ENCODE results near the gene OR2AG2.

OR2AG2 gene

GRCh38 chr11:6738590-6738989 is 33.2 kb downstream of the OR2AG2 start:
- no peak for DNase-seq

DNA sequence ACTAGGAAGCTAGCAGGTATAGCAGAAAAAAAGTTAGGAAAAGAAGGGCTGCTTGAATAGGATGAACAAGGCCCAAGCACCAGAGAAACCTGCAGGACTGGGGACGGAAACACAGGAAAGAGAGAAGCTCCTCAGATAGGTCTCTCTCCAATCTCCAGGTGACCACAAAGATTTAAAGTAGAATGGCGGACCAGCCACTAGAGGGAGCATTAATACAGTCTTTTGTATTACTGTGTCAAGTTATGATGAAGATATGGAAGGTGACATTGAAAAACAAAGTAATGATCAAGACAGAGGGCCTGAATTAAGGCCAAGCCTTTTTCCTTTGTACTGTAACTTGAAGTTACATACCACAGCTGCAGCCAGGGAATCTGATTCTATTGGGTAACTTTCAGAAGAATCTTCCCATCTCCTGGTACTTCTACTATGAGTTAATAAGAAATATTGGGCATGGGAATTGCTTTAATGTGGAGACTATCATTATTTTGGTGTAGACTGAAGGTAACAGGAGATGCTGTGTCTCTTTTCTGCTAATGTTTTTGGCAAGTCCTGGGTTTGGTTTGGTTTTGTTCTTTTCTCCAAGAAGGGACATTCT is 33.8 kb downstream of the OR2AG2 start:
- DNase-seq = peak; percentile 26

DNA sequence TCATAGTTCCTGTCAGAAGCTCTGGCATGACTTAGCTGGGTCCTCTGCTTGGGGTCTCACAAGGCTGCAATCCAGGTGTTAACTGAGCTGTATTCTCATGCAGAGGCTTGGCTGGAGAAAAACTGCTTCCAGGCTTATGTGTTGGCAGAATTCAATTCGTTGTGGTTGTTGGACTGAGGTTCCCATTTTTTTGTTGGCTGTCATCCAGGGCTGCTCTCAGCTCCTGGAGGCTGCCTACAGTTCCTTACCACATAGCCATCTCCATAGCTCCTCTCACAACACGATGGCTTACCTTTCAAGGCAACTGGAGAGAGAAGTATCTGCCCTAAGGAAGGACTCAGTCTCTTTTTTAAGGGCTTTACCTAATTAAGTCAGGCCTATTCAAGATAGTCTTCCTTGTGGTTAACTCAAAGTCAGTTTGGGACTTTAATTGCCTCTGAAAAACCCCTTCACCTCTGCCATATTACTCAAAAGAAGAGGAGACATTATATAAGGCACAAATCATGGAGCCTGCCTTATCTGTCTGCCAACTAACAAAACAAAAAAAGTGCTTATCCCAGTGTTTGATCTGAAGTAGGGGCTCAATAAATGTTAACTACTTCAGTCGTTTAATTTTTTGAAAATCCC is 35.2 kb downstream of the OR2AG2 start:
- DNase-seq = no peak

- no peak for DNase-seq
These were observed 36.5 kb downstream of the OR2AG2 start for GRCh38 chr11:6735306-6735705.

DNA sequence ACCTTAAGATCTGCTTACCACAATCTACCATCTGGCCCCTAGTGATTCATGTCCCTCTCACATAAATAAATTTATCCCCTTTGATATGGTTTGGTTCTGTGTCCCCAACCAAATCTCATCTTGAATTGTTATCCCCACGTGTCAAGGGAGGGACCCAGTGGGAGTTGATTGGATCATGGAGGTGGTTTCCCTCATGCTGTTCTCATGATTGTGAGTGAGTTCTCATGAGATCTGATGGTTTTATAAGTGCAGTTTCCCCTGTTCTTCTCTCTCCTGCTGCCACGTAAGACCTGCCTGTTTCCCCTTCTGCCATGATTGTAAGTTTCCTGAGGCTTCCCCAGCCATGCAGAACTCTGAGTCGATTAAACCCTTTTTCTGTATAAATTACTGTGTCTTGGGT is 37.2 kb downstream of the OR2AG2 start:
- DNase-seq = no peak

DNA sequence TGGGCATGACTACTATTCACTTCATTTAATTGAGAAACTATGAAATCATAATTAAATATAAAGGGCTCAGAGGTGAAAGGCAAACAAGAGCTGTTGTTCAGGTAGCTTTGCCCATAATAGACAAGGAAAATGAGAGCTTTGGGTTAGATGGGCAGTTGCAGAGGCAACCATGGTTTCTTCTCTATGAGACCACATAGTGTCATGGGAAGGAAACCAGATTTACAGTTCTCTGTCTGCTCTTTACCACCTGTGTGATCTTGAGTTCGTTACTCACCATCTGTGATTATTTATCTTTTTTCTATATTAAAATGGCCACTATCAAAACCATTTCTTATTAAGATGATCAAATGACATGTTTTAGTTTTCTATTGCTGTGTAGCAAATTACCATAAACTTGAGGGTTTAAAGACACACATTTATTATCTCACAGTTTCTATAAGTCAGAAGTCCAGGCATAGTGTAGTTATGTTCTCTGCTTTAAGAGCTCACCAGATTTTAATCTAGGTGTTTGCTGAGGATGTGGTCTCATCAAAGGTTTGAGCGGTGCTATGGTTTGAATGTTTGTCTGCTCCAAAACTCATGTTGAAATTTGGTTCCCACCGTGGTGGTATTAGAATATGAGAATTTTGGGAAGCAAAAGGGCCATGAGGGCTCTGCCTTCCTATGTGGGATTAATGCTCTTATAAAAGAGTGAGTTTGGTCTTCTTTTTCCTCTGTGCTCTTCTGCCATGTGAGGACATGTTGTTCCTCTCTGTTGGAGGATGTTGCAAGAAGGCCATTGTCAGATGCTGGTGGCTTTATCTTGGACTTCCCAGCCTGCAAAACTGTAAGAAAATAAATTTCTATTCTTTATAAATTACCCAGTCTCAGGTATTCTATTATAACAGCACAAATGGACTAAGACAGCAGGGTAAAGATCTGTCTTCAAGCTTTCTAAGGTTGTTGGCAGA is 38.2 kb downstream of the OR2AG2 start:
- DNase-seq = no peak

- no peak for DNase-seq
These were observed 43.6 kb downstream of the OR2AG2 start for GRCh38 chr11:6727971-6728760.

- no peak for DNase-seq
These were observed 46.3 kb downstream of the OR2AG2 start for GRCh38 chr11:6725386-6725896.

GRCh38 chr11:6724013-6724412 is 47.8 kb downstream of the OR2AG2 start:
- no peak for DNase-seq

DNA sequence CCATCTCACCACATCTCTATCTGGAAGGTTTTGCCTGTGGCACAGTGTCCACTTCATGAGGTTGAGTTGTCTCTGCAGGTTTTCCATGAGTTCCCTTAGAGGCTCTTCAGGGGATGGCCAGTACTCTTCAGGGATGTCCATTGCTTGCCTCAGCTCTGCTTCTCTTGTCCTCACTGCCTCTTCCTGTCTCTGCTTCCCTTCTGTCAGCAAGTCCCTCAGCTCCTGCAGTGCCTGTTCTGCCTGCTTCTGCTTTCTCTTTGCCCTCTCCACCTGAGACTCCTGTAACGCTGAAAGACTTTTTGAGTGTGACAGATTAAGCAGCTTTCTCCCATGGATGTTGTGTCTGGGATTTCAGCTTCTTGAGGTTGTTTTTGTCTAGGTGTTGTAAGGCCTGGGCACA is 50.4 kb downstream of the OR2AG2 start:
- DNase-seq = no peak

DNA sequence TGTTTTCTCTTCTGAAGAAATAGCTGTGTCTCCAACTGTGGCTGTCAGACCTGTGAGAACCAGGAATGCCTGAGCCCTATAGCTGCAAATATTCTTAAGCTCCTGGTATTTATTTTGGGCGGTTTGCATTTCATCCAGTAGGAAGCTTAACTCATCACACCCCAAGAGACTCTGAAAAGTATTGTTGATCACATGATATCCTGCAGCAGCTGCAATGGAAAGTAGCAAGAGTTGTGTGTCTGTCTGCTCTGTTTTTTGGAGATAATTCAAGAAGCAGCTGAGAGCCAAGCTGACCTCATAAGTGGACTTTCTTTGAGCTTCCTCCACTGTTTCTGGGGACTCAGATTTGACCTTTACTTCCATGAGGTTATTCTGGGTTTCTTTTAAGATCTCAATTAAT is 52.2 kb downstream of the OR2AG2 start:
- no peak for DNase-seq

GRCh38 chr11:6717426-6717825 is 54.4 kb downstream of the OR2AG2 start:
- no peak for DNase-seq
